GM12878 (cell line): ENCODE measurements around the gene TBX4. TPM values are rescaled to one million over a fixed set of nuclear protein-coding genes. Genes with fewer than 3 reads are reported as not detected.

Experiments used
- ATAC-seq: fragments of 200-7000 bp; cut with Tn5 transposase; 3 replicates; pipeline ENCODE4 v1.9.1; 2020; ENCODE audit warnings: mild to moderate bottlenecking, moderate library complexity
- BruUV-seq: library from RNA; stranded (reverse); fragments of 400-500 nt; replicated peaks from 2 replicates; lab custom pipeline; 2021; lab: Mats Ljungman, UMichigan
- CTCF ChIA-PET: fragments of 300-600 bp; sonication (Branson Sonifier 250); formaldehyde crosslinking; extraction: SDS; loops from one replicate; lab custom pipeline; 2021; ENCODE audit warnings: inconsistent platforms; lab: Yijun Ruan, JAX
- POLR2A ChIA-PET: fragments of 350-600 bp; formaldehyde crosslinking; extraction: SDS; loops from one replicate; lab custom pipeline; 2021; ENCODE audit warnings: inconsistent platforms; lab: Charles Lee
- RAD21 ChIA-PET: fragments of 300-600 bp; sonication (Branson Sonifier 250); formaldehyde crosslinking; loops from one replicate; lab custom pipeline; 2023; ENCODE audit warnings: antibody characterized with exemption; ENCODE audit not compliant: unreplicated experiment; lab: Charles Lee
- SMC1A ChIA-PET: fragments of 300-600 bp; sonication (Branson Sonifier 250); formaldehyde crosslinking; loops from one replicate; lab custom pipeline; 2023; ENCODE audit not compliant: unreplicated experiment, uncharacterized antibody; lab: Charles Lee
- DNase-seq: peaks from one replicate; pipeline ENCODE4 v3.0.0-alpha.2; 2011; ENCODE audit warnings: low read depth, low spot score
- FAIRE-seq: peaks from 3 replicates; lab custom pipeline; 2011; peaks lifted over from hg19 to GRCh38; lab: Jason Lieb, UNC
- H2AFZ ChIP-seq: 2 replicates; pipeline ENCODE4 v1.6.0; 2011; ENCODE audit warnings: low read depth, low read length, control low read depth; ENCODE audit not compliant: control insufficient read depth
- H3K27ac ChIP-seq: 2 replicates; pipeline ENCODE4 v1.5.1; 2011; ENCODE audit warnings: control low read depth; ENCODE audit not compliant: control insufficient read depth, insufficient read depth
- H3K27me3 ChIP-seq, 2 experiments: replicated peaks in 1 of 2; 2 replicates each; pipeline versions ENCODE4 v1.6.0 to v1.6.1; 2011; ENCODE audit warnings: low read length in 1 of 2; ENCODE audit not compliant: control insufficient read depth in 2 of 2, insufficient read depth in 2 of 2
- H3K36me3 ChIP-seq, 2 experiments: 2 replicates each; pipeline ENCODE4 v1.5.1; 2011; ENCODE audit warnings: low read length in 1 of 2; ENCODE audit not compliant: control insufficient read depth in 2 of 2, insufficient read depth in 2 of 2
- H3K4me1 ChIP-seq: 2 replicates; pipeline ENCODE4 v1.6.1; 2011; ENCODE audit warnings: mild to moderate bottlenecking, low read length, moderate library complexity, mixed read lengths; ENCODE audit not compliant: control insufficient read depth, insufficient read depth
- H3K4me2 ChIP-seq: 2 replicates; pipeline ENCODE4 v1.6.0; 2011; ENCODE audit warnings: control low read depth; ENCODE audit not compliant: control insufficient read depth, insufficient read depth
- H3K4me3 ChIP-seq: fragments of 200-600 bp; sonication (generic); 2 replicates; pipeline ENCODE4 v1.5.1; 2016
- H3K79me2 ChIP-seq: 2 replicates; pipeline ENCODE4 v1.6.0; 2011; ENCODE audit warnings: low read length; ENCODE audit not compliant: control insufficient read depth, insufficient read depth
- H3K9ac ChIP-seq: 2 replicates; pipeline ENCODE4 v1.8.0; 2011; ENCODE audit warnings: low read length, control low read depth, mixed read lengths; ENCODE audit not compliant: control insufficient read depth, insufficient read depth
- H3K9me3 ChIP-seq: replicated peaks from 3 replicates; pipeline ENCODE4 v1.5.1; 2011; ENCODE audit warnings: mild to moderate bottlenecking, low read length; ENCODE audit not compliant: control insufficient read depth, insufficient read depth
- H4K20me1 ChIP-seq: 2 replicates; pipeline ENCODE4 v1.6.0; 2011; ENCODE audit not compliant: control insufficient read depth, insufficient read depth
- BMI1 ChIP-seq: fragments of 450-650 bp; IDR thresholded peaks from 2 replicates; pipeline ENCODE4 v1.6.1; 2016; ENCODE audit warnings: mild to moderate bottlenecking, moderate library complexity, borderline replicate concordance
- BRCA1 ChIP-seq: IDR thresholded peaks from 2 replicates; pipeline ENCODE4 v1.6.1; 2011; ENCODE audit warnings: low read depth, low read length, improper control_type of control experiment
- JUNB ChIP-seq: IDR thresholded peaks from 2 replicates; pipeline ENCODE4 v1.6.1; 2016; ENCODE audit warnings: antibody characterized with exemption, mild to moderate bottlenecking
- NFXL1 ChIP-seq: fragments of 450-650 bp; IDR thresholded peaks from 2 replicates; pipeline ENCODE4 v1.6.1; 2017; ENCODE audit warnings: antibody characterized with exemption, mild to moderate bottlenecking, borderline replicate concordance
- NR2C1 ChIP-seq: fragments of 450-650 bp; IDR thresholded peaks from 2 replicates; pipeline ENCODE4 v1.6.1; 2017; ENCODE audit warnings: antibody characterized with exemption, mild to moderate bottlenecking, moderate library complexity
- RAD51 ChIP-seq: fragments of 450-650 bp; IDR thresholded peaks from 2 replicates; pipeline ENCODE4 v1.6.1; 2016; ENCODE audit warnings: moderate library complexity, mild to moderate bottlenecking, inconsistent platforms
- RFX5 ChIP-seq: IDR thresholded peaks from 2 replicates; pipeline ENCODE4 v1.6.1; 2011; ENCODE audit warnings: low read depth, low read length, improper control_type of control experiment
- SMAD1 ChIP-seq: fragments of 450-650 bp; IDR thresholded peaks from 2 replicates; pipeline ENCODE4 v1.6.1; 2018; ENCODE audit warnings: mild to moderate bottlenecking, low read depth; ENCODE audit not compliant: partially characterized antibody
- SMARCA5 ChIP-seq: fragments of 450-650 bp; IDR thresholded peaks from 2 replicates; pipeline ENCODE4 v1.6.1; 2017; ENCODE audit warnings: mild to moderate bottlenecking
- SUZ12 ChIP-seq: fragments of 200-600 bp; sonication (generic); IDR thresholded peaks from one replicate; pipeline ENCODE4 v1.6.1; 2018; ENCODE audit warnings: antibody characterized with exemption, mild to moderate bottlenecking; ENCODE audit not compliant: unreplicated experiment
- ZNF217 ChIP-seq: fragments of 450-650 bp; IDR thresholded peaks from 2 replicates; pipeline ENCODE4 v1.6.1; 2017; ENCODE audit warnings: antibody characterized with exemption, mild to moderate bottlenecking
- WGBS: methylation state at CpG from one replicate; pipeline ENCODE4 v1.1.6; 2016; ENCODE audit warnings: low lambda C conversion rate; ENCODE audit not compliant: insufficient replicate concordance, insufficient coverage; ENCODE audit errors: missing lambda C conversion rate; 5-methylcytosine and 5-hydroxymethylcytosine counted together
- in situ Hi-C: fragments of 300-500 bp; cut with MboI; formaldehyde crosslinking; loops from 9 replicates; pipeline ENCODE4 v1.14.3; 2018; ENCODE audit warnings: mixed read lengths
- intact Hi-C: fragments of 100-400 bp; cut with micrococcal nuclease; formaldehyde crosslinking; loops from one replicate; pipeline ENCODE4 v1.14.2; 2022; ENCODE audit not compliant: unreplicated experiment
- polyA plus RNA-seq, 11 experiments: library from polyadenylated mRNA; depleted of rRNA in 4 of 11; unstranded in 6 of 11; stranded (reverse) in 5 of 11; fragments of >200 nt; fragmentation: Nextera tagmentation in 4 of 11; fragmentation: Illumina TruSeq in 1 of 11; extraction: Ambion mirVana in 4 of 11; extraction: Trizol in 1 of 11; gene quantifications; 1 replicate in 1 of 11; 2 replicates in 10 of 11; pipeline versions ENCODE4 v1.2.1 to v1.2.3, GENCODE V29; 2011 to 2016; ENCODE audit warnings: inconsistent platforms in 2 of 11, missing spikeins in 2 of 11, low read depth in 1 of 11
- total RNA-seq, 4 experiments: library from RNA; depleted of rRNA in 3 of 4; stranded (reverse); fragments of >200 nt in 3 of 4; fragmentation: Illumina TruSeq in 1 of 4; extraction: Trizol in 1 of 4; gene quantifications; 2 replicates each; pipeline versions ENCODE4 v1.2.1 to v1.2.3, GENCODE V29; 2013 to 2021

TBX4 gene
- total and polyA plus RNA-seq, 10 of the 15 experiments (the other 5 are each of a cell fraction or from before 2014, with no cell fraction given): 0.01 TPM; not detected in 9

DNA sequence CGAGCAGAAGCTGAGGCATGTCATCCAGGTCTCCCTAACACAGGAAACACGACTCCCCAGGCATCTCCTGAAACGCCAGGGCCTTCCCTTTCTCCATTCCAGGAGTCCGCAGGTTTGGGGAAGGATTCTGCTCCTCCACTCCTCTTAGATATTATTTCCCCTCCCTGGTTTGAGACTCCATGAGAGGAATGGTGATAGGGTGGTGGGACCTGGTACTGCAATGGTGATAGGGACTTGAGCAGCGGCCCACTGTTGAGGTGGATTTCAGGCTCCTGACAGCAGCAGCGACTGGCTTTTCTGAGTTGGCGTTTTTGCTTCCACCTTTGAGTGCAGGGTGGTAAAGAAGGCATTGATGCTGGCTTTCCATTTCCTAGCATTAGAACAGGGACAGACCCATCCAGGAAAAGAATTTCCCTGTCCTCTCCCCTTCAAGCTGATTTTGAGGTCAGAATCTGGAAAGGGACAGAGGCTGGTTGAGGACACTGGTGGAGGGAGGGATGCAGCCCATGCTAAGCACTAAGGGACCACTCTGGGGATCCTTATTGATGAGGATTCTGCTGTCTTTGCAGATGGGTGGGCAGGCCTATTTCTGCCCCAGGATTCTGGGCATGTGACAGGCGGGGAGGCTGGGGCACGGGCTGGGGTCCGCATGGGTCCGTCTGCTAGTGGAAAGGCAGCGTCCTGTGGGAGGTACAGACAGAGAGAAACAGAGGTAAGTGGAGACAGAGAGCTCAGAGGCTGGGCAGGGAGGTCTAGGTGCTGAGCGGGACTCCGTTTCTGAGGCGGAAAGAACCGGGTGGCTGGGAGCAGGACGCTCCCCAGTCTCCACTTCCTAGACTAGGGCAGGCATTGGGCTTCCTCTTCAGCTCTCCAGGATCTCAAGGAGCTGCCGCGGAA lies 1.3 kb upstream of the TBX4 start:
- in situ Hi-C loops (no loop called here), intact Hi-C loops (no loop called here)
- 20% methylated on average over 17 of the region's 19 CpGs for WGBS
- no peak overlapping the region for H3K4me2 ChIP-seq
- ChIA-PET CTCF (no interaction called here), POLR2A (no interaction called here), SMC1A (no interaction called here), RAD21 (no interaction called here)
- DNase-seq: no peak
- H3K27ac ChIP-seq: no peak overlapping the region
- H3K79me2 ChIP-seq: no peaks in the 10 kb centered on the region
- no peak overlapping the region for H2AFZ ChIP-seq
- TF ChIP-seq NFXL1: peak; percentile 27
- TF ChIP-seq JUNB: no peak
- no peak for TF ChIP-seq ZNF217
- ATAC-seq: no peak
- no peak overlapping the region for H3K9ac ChIP-seq
- H3K27me3 ChIP-seq: peaks cover 20 to 35% of the 10 kb centered on the region in 2 experiments
- no TSS peak for BruUV-seq
- no peaks in the 10 kb centered on the region for H3K9me3 ChIP-seq
- no peak for FAIRE-seq
- H3K36me3 ChIP-seq: no peaks in the 10 kb centered on the region
- H3K4me1 ChIP-seq: no peaks in the 10 kb centered on the region
- no peaks in the 10 kb centered on the region for H4K20me1 ChIP-seq
- H3K4me3 ChIP-seq: no peak overlapping the region

DNA sequence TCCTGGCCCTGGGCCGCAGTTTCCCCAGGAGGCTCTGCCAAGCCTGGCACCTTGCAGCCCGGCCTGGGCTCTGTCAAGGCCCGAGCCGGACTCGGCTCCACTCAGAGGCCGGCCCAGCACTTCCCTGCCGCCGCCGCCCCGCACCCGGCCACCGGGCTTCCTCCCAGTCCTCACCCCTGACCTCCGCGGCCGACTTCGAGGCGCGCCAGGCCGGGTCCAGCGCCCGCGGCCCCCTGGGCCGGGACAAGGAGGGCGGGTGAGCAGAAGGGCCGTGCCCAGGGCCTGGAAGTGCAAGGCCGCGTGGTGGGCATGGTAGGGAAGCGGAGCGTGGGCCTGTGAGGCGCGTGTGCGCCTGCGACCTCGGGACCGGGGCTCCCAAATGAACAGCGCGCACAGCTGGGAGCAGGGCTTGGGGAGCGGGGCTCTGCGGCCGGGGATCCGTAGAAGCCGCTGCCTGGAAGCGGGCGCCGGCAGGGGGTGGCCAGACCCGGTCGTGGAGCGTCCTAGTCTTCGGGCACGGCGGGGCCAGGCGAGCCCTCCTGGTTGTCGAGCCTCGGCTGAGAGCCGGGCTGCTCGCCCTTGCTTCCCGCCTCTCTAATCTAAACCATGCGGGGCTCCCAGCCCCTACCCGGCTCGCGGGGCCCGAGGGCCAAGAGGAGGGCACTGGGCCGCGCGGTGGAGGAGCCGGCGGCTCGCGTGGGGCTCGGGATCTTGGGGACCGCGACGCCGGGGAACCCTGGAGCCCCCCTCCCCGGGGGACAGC lies 503 bp upstream of the TBX4 start:
- H2AFZ ChIP-seq: no peak overlapping the region
- CTCF ChIA-PET: no interaction called here
- H3K4me3 ChIP-seq: no peak overlapping the region
- H3K9ac ChIP-seq: no peak overlapping the region
- no TSS peak for BruUV-seq
- H3K9me3 ChIP-seq: no peaks in the 10 kb centered on the region
- H3K27ac ChIP-seq: no peak overlapping the region
- no peaks in the 10 kb centered on the region for H3K36me3 ChIP-seq
- RAD21 ChIA-PET: no interaction called here
- intact Hi-C loops (no loop called here), in situ Hi-C loops (no loop called here)
- no peak for FAIRE-seq
- no peaks in the 10 kb centered on the region for H4K20me1 ChIP-seq
- DNase-seq: no peak
- TF ChIP-seq NR2C1 (no peak), SMAD1 (no peak), BRCA1 (no peak), SUZ12 (peak; percentile 91), SMARCA5 (no peak), RFX5 (no peak), BMI1 (no peak), RAD51 (no peak)
- H3K4me2 ChIP-seq: no peak overlapping the region
- no peaks in the 10 kb centered on the region for H3K4me1 ChIP-seq
- peaks cover 24 to 35% of the 10 kb centered on the region in 2 experiments for H3K27me3 ChIP-seq
- SMC1A ChIA-PET: no interaction called here
- no peaks in the 10 kb centered on the region for H3K79me2 ChIP-seq
- POLR2A ChIA-PET: no interaction called here
- ATAC-seq: no peak
- WGBS: 28% methylated on average over 62 of the region's 75 CpGs
